GM21390 (cell line): Measurements from ENCODE around the gene APC2.
"Not testable (repeated sequence)": the region's sequence is repeated elsewhere in the genome, so short reads cannot be mapped to it uniquely, and the experiment has no call there.

Experiments
- ATAC-seq: cut with Tn5 transposase; IDR thresholded peaks from one replicate; pipeline ENCODE4 v1.9.1; 2021; ENCODE audit not compliant: unreplicated experiment

APC2 gene

DNA sequence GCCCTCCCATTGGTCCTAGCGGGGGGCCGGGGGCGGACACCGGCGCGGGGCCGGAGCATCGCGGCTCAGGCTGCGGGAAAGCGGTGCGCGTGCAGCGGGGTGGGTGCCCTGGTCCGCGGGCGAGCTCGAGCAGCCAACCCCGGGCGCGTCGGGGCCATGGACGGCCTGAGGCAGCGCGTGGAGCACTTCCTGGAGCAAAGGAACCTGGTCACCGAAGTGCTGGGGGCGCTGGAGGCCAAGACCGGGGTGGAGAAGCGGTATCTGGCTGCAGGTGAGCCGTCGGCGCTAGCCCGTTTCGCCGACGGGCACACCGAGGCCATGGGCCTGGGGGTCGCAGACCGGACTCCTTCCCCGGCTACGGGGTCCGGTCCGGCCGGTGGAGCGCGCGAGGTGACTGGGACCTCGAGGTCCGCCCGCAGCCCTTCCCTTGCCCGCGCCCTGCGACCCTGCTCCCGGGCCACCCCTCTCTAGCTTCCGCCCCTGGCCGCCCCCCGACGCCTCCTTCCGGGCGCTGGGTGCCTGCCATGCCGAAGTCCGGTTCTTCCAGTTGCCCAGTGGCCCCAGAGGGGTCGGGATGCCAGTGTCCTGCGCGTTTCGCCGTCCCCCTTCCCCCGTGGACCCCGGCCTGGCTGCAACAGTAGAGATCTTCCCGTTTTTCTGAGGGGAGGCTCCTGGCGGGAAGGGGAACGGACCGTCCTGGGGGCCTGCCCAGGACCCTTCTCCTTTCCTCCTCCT, 41.4 kb downstream of the APC2 start, which contains the start of gene REEP6:
REEP6 (plus strand) TSS at position 68 of the 735 bp plus-strand sequence; CDS start at position 157, 89 bp downstream.
- no peak for ATAC-seq

DNA sequence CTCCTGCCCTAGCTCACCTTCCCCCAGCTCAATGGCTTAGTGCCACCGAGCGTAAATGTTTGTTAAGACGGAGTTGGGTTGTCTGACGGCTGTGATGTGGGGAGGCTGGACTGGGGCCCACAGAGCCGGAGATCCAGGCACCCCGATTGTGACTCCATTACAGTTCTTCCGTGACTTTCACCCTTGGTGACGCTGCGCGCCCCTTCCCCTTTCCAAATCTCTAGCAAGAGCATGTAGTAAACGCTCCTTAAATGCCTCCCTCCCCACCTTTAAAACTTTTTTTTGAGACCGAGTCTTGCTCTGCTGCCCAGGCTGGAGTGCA, 41.9 kb downstream of the APC2 start:
- ATAC-seq = no peak

DNA sequence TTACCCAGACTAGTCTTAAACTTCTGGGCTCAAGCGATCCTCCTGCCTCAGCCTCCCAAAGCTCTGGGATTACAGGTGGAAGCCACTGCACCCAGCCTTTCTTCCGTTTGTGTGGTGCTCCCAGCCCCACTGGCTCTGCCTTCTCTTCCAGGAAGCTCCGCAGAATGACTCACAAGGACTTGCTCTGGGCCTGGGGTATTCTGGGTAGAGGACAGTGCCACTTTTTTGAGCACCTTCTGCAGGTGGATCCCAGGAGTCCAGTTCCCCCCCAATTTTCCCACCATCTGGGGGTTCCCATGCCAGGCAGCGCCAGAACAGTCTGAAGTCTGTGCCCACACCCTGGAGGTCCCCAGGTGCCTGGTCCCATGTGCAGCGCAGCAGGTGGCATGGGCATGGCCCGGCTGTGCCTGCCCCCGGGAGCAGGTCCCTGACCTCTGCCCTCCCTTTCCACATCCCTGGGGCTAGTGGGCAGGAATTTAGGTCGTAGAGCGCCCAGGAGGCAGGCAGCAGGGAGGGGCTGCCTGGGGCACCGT, 42.6 kb downstream of the APC2 start:
- ATAC-seq = no peak

DNA sequence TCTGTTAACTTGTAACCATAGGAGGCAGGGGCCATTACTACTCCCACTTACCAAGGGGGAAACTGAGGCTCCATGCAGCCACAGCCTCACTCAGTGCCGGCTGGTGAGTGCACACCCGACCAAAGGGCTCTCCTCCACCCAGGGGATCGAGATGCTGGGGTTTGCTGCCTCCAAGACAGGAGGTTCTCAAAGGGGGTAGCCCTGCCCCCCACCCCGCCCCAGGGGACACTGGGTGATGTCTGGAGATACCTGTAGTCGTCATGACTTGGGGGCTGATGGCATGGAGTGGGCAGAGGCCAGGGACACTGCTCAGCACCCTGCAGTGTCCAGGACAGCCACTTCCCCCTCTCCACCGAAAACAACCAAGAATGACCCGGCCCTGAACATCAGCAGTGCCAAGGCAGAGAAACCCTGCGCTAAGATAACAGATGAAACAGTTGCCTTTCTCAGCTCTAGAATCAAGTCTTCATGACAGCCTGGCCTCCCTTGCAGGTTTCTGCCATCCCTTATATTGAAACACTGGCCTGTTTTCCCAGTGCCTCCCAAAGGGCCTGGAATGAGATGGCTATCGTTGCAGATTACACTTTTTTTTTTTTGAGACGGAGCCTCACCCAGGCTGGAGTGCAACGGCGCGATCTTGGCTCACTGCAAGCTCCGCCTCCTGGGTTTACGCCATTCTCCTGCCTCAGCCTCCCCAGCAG, 44.3 kb downstream of the APC2 start:
- no peak for ATAC-seq

DNA sequence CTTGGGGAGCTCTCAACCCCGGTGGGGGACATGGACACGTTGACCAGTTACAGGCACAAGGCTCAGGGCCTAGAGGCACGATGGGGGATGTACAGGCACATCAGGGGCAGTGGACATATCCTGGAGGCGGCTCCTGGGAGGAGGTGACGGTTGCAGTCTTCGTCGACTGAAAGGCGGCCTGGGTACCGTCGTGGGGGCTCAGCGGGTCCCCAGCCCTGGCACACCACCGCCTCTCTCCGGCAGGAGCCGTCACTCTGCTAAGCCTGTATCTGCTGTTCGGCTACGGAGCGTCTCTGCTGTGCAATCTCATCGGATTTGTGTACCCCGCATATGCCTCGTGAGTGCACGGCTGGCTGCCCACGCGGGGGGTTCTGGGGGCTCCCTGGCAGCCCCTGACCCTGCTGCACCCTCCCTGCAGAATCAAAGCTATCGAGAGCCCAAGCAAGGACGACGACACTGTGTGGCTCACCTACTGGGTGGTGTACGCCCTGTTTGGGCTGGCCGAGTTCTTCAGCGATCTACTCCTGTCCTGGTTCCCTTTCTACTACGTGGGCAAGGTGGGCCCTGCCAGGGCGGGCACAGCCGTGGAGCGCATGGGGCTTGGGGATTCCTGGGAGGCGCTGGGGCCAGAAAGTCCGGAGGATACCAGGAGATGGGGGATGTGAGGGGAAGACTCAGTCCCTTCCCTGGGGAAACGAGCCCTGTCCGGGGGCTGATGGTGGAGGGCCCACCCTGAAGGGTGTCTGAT, 45.3 kb downstream of the APC2 start:
- no peak for ATAC-seq

DNA sequence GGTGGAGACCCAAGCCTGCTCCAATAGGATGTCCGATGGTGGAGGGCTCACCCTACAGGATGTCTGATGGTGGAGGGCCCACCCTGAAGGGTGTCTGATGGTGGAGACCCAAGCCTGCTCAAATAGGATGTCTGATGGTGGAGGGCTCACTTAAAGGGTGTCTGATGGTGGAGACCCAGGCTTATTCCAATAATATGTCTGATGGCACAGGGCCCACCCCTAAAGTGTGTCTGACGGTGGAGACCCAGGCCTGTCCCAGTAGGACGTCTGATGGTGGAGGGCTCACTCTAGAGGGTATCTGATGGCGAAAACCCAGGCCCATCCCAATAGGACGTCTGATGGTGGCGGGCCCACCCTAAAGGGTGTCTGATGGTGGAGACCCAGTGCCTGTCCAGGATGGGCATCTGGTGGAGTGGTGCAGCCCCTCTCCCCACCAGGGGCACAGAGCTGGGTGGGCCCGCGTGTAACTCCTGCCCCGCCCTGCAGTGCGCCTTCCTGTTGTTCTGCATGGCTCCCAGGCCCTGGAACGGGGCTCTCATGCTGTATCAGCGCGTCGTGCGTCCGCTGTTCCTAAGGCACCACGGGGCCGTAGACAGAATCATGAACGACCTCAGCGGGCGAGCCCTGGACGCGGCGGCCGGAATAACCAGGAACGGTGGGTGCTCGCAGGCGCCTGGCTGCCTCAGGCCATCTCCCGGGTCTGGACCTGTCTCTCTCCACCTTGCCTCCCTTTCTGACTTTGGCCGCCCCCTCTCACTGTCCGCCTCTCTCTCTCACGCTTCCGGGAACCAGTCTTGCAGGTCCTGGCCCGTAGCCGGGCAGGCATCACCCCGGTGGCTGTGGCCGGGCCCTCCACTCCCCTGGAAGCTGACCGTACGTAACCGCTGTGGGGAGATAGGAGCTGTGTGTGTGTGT, 46.1 kb downstream of the APC2 start:
- no peak for ATAC-seq

DNA sequence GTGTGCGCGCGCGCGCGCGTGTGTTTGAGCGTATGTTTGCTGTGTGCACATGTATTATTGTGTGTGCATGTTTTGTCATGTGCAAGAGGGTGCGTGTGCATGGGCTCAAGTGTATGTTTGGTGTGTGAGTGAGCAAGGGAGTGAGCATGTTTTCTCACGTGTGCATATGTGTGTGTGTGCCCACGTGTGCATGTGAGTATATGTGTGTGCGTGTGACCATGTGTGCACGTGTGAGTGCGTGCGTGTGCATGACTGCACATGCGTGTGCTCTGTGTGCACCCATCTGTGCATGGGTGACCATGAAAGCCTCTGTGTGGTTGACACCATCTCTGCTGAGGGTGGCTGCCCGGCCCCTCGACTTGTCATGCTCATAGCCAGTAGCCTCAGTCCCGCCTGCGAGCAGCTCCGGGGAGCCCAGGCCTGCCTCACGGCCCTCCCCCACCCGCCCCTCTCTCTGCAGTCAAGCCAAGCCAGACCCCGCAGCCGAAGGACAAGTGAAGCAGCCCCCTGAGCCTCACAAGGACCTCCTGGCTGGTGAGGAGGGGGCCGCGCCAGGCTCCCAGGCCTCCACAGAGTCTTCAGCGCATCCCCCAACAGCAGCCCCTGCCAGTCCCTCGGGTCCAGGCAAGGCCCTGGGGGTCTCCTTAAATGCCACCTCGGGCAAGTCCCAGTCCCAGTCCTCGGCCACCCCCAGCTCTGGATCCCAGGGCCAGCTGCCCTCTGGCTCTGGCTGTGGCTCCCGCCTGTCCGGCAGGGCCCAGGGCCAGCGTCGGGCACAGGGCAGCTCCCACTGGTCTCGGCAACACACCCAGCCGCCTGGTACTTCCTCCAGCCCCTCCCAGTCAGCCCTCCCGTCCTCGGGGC, 47.0 kb downstream of the APC2 start:
- ATAC-seq = no peak

DNA sequence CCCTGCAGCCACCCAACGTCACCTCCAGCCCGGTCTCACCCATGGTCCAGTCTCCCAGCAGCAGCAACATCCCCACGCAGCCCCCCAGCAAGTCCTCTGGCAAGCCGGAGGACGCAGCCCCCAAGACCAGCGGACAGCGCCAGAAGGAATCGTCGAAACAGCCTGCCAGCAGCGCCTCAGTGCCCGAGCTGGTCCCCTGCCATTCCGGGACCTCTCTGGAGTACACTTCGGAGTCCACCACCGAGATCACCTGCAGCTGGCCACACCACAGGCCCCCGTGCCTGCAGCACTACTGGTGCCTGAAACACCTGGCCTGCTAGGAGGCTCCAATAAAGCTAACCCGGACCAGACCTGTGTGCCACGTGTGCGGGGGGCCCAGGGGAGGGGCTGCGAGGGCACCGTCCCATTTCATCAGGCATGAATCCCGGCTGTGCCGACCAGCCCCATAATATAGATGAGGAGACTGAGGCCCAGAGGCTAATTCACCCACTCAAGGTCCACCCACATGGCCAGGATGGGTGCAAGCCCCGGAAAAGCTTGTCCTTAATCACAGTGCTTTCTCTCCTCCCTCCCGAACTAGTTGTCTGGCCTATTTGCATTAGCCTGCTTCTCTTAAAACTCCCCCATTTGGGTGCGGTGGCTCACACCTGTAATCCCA, 47.8 kb downstream of the APC2 start:
- ATAC-seq = no peak

DNA sequence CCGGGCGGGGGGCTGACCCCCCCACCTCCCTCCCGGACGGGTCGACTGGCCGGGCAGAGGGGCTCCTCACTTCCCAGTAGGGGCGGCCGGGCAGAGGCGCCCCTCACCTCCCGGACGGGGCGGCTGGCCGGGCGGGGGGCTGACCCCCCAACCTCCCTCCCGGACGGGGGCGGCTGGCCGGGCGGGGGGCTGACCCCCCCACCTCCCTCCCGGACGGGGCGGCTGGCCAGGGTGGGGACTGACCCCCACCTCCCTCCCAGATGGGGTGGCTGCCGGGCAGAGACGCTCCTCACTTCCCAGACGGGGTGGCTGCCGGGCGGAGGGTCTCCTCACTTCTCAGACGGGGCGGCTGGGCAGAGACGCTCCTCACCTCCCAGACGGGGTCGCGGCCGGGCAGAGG, 49.3 kb downstream of the APC2 start:
- ATAC-seq = not testable (repeated sequence)

DNA sequence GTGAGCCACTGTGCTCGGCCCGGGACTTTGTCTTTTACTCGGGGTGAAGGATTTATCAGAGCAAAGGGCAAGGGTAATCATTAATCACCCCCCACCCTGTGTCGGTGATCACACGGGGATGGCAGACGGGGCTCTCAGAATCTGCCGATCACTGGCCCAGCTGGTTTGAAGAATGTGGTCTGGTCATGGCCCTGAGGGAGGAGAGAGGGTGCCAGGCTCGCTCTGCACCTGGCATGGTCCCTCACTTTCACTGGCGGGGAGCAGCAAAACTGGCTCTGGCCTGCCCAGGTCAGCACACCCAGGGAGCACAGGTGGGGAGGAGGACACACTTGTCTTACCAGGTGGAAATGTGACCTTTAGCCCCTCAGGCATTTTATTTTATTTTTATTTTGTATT, 51.3 kb downstream of the APC2 start:
- no peak for ATAC-seq

DNA sequence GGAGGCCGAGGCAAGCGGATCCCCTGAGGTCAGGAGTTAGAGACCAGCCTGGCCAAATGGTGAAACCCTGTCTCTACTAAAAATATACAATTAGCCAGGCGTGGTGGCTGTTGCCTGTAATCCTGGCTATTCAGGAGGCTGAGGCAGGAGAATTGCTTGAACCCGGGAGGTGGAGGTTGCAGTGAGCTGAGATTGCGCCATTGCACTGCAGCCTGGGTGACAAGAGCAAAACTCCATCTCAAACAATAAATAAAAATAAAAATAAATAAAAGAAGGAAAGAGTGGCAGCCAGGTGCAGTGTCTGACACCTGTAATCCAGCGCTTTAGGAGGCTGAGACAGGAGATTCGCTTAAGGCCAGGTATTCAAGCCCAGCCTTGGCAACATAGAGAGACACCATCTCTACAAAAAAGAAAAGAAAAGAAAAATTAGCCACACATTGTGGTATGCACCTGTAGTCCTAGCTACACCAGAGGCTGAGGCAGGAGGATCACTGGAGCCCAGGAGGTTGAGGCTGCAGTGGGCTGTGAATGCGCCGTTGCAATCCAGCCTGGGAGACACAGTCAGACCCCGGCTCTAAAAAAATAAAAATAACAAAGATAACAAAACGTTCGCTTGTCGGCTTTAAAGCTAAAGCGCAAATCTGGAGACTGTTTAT, 52.6 kb downstream of the APC2 start:
- ATAC-seq = no peak

DNA sequence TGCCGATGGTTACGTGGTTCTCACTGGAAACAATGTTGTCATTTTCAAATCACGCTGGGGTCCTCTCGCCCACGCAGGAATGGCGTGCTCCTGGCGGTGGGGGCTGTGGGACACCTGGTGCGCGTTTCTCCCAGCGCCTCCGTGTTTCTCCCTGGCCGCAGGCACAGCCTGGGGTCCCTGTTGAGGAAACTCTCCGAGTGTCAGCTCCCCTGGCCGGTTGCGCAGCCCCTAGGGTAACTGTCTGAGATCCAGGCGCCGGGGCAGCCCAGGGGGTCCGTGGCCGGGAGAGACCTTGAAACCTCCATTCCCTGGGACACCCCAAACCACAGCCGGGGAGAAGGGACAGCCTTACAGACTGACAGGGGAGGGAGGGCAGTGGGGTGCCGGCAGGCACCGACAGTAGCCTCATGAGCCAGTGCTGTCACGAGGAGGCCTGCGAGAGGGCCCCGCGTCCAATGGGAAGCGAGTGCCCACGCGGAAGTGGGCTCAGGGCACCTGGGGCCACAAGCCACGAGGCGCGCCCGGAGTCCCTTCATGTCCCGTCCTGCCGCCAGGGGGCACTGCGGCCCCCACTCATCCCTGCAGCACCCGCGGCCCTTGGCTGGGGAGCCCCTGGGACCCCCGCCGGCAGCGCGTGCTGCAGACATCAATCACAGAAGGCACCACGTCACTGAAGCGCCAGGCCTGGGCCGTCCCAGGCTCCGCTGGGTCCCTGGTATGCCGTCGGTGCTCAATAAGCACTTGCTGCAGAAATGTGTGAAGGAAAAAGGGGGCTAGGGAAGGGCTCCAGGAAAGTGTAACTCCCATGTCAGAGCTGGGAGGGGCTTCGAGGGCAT, 53.4 kb downstream of the APC2 start:
- ATAC-seq = no peak

DNA sequence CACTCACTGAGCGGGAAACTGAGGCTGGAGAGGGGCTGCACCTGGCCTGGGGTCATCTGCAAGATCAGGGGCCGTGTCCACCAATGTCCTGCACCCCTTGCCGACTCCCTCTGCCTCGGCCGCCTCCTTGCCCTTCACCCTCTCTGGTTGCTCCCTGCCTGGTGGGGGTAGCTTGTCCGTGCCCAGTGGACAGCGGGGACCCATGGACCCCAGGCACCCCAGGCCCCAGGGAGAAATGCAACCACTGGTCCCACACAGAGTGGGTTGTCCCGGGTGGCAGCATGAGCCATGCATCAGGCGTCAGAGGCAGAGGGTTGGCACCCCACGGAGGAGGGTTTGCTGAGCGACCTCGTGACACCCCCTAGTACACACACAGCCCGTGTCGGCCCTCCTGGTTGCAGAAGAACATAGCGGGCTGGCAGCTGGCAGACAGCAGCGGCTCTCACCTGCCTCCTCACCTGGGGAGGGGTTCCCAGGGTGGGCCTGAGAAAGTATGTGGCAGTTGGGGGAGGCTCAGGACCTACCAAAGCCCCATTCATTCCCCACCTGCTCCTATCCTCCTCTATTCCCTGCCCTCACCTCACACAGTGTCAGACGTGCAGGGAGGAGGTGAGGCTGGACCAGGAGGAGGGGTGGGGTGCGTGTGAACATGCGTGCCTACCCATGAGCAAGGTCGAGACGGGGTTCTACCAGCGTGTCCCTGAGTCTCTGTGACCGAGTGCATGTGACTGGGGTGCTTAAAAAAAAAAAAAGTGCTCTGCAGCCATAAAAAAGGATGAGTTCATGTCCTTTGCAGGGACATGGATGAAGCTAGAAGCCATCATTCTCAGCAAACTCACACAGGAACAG, 54.2 kb downstream of the APC2 start:
- no peak for ATAC-seq

DNA sequence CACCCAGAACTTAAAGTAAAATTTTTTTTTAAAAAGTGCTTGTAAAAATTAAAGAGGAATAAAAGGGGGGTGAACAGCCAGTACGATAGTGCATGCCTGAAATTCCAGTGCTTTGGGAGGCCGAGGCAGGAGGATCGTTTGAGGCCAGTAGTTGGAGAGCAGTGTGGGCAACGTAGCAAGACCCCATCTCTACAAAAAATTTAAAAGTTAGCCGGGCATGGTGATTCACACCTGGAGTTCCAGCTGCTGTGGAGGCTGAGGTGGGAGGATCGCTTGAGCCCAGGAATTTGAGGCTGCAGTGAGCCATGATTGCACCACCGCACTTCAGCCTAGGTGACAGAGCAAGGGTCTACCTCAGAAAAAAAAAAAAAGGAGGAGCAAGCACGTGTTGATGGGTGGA, 55.1 kb downstream of the APC2 start:
- ATAC-seq = no peak

DNA sequence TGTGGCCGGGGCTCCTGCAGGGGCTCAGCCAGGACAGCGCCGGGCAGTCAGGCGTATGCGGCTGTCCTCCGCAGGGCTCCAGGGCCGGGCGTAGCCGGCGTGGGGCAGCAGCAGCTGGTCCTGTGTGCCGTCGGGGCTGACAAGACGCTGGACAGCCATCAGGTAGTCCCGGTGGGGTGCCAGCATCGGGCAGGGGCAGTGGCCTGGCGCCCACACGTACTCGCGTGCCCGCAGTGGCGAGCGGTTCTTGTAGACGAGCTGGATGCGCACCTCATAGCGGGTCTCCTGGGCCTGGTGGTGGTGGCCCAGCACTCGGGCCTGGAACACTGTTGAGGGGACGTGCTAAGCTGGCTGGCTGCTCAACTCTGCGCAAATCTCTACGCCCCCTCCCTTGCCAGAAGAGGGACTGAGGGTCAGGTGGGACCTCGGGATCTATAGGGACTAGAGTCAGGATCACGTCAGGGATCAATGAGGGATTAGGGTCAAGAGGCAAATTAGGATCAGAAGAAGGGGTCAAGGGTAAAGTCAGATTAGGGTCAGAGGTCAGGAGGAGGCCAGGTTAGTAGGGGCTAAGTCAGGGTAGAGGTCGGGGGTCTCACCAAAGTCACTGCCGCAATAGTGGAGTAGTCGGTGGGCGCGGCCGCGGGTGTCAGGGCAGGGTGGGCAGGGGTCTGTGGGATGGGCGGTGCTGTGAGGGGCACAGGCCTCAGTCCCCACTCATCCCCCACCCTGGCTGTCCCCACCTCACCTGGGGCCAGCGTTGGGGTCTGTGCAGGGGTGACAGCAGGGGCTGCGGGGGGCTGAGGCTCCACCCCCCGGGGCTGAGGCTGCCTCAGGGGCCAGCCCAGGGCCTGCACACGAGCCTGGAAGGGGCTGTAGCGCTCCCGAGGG, 56.3 kb downstream of the APC2 start:
- ATAC-seq = no peak

DNA sequence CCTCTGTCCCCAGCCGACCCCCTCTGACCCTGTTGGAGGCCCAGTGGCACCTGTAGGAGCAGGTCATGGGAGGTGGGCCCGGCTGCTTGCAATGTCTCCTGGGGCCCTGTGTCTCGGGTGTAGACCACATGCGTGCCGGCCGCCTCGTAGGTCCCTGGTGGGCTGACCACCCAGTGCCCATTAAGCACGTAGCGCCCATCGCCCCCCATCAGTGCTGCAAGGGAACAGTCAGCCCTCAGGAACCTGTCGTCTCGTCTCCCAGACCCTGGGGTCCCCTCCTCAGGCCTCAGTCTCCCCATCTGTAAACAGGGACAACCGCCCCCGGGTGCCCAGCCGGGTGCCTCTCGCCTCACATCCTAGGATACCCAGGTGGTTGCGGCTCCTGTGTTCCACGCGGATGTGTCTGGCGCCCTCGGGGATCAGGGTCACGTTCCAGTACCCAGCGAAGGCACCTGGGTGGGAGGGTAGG, 57.3 kb downstream of the APC2 start:
- ATAC-seq = no peak
